SKM-1 treated with dmso at 0.1 percent for 144 hours (cell line): ENCODE measurements around the gene APOC3.
A peak's percentile ranks its signal among the peaks of the same experiment; 100 is the strongest.

Source experiments
- DNase-seq: peaks from one replicate; lab custom pipeline; 2025; ENCODE audit not compliant: unreplicated experiment; lab: John Stamatoyannopoulos, UW

Gene APOC3

GRCh38 chr11:116829525-116830183 is at the start of gene APOC3:
Gene APOC3, plus strand, starts transcription at chr11:116829907. Its CDS starts 676 bp downstream, at chr11:116830583.
- no peak for DNase-seq

- no peak for DNase-seq
These were observed 47.0 kb upstream of the APOC3 start for GRCh38 chr11:116782728-116783127.

GRCh38 chr11:116786326-116786725 is 43.4 kb upstream of the APOC3 start:
- no peak for DNase-seq

- DNase-seq = no peak
These were observed 42.7 kb upstream of the APOC3 start for GRCh38 chr11:116786966-116787365.

GRCh38 chr11:116787436-116787785 is 42.3 kb upstream of the APOC3 start:
- DNase-seq = no peak

GRCh38 chr11:116787786-116788486 is 41.8 kb upstream of the APOC3 start, which contains the start of gene ZPR1:
Gene ZPR1, minus strand, starts transcription at chr11:116788023. Its CDS starts 33 bp downstream, at chr11:116787990.
- DNase-seq = peak; percentile 66

- DNase-seq = no peak
These were observed 41.2 kb upstream of the APOC3 start for GRCh38 chr11:116788534-116788933.

- no peak for DNase-seq
These were observed 40.7 kb upstream of the APOC3 start for GRCh38 chr11:116788975-116789374.

GRCh38 chr11:116790167-116791001 is 39.3 kb upstream of the APOC3 start:
- DNase-seq = no peak

- DNase-seq = peak; percentile 50
These were observed 38.5 kb upstream of the APOC3 start for GRCh38 chr11:116791002-116791812.

- no peak for DNase-seq
These were observed 37.9 kb upstream of the APOC3 start, which contains the start of gene APOA5 for GRCh38 chr11:116791813-116792143. Gene APOA5, minus strand, starts transcription at chr11:116791879. Its CDS starts 19 bp downstream, at chr11:116791860.

GRCh38 chr11:116792144-116792868 is 37.4 kb upstream of the APOC3 start:
- DNase-seq = no peak

- DNase-seq = no peak
These were observed 36.6 kb upstream of the APOC3 start for GRCh38 chr11:116792869-116793771.

GRCh38 chr11:116793772-116794097 is 36.0 kb upstream of the APOC3 start:
- DNase-seq = no peak

GRCh38 chr11:116794851-116795250 is 34.9 kb upstream of the APOC3 start:
- DNase-seq = no peak

GRCh38 chr11:116796548-116796947 is 33.2 kb upstream of the APOC3 start:
- DNase-seq = no peak

GRCh38 chr11:116797816-116798215 is 31.9 kb upstream of the APOC3 start:
- no peak for DNase-seq

- no peak for DNase-seq
These were observed 31.3 kb upstream of the APOC3 start for GRCh38 chr11:116798368-116798767.

- DNase-seq = no peak
These were observed 29.1 kb upstream of the APOC3 start for GRCh38 chr11:116800610-116801009.
